Measurements from ENCODE around the gene TSEN54.

DNA sequence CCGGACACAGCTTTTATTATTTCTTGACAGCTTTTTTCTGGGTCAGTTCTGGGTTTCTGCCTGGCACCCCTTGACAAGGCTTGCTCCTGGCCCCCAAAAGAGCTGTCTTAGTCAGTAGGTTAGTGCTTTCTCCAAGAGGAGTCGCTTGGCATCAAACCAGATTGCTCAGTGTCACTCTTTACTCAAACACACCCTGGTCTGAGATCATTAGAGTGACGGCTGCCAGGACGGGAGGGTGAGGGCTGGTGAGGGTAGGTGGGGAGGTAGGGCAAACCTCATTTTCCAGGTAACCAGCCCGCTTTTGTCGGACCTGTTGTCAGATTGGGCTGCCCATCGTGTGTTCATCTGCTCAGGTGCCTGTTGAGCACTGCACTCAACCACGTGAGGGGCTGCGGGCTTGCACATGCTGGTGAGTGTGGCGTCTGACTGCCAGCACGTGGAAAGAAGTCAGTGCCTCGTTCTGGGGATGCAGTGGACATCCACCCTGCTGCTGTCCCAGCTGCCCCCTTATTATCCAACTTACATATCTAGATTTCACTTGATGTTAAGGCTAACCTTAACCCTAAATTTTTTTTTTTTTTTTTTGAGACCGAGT, 47.5 kb upstream of the TSEN54 start:
- TF ChIP-seq CTCF (conservative IDR thresholded peaks at IDR 0.05; ENCODE audit: low read depth in 2 of 2) (no peak), EZH2 (IDR thresholded peaks at IDR 0.05; ENCODE audit: low read depth, unreplicated experiment) (no peak), POLR2AphosphoS5 (IDR thresholded peaks at IDR 0.05; ENCODE audit: low read depth) (no peak)
- TF ChIP-seq, protein P1, sequence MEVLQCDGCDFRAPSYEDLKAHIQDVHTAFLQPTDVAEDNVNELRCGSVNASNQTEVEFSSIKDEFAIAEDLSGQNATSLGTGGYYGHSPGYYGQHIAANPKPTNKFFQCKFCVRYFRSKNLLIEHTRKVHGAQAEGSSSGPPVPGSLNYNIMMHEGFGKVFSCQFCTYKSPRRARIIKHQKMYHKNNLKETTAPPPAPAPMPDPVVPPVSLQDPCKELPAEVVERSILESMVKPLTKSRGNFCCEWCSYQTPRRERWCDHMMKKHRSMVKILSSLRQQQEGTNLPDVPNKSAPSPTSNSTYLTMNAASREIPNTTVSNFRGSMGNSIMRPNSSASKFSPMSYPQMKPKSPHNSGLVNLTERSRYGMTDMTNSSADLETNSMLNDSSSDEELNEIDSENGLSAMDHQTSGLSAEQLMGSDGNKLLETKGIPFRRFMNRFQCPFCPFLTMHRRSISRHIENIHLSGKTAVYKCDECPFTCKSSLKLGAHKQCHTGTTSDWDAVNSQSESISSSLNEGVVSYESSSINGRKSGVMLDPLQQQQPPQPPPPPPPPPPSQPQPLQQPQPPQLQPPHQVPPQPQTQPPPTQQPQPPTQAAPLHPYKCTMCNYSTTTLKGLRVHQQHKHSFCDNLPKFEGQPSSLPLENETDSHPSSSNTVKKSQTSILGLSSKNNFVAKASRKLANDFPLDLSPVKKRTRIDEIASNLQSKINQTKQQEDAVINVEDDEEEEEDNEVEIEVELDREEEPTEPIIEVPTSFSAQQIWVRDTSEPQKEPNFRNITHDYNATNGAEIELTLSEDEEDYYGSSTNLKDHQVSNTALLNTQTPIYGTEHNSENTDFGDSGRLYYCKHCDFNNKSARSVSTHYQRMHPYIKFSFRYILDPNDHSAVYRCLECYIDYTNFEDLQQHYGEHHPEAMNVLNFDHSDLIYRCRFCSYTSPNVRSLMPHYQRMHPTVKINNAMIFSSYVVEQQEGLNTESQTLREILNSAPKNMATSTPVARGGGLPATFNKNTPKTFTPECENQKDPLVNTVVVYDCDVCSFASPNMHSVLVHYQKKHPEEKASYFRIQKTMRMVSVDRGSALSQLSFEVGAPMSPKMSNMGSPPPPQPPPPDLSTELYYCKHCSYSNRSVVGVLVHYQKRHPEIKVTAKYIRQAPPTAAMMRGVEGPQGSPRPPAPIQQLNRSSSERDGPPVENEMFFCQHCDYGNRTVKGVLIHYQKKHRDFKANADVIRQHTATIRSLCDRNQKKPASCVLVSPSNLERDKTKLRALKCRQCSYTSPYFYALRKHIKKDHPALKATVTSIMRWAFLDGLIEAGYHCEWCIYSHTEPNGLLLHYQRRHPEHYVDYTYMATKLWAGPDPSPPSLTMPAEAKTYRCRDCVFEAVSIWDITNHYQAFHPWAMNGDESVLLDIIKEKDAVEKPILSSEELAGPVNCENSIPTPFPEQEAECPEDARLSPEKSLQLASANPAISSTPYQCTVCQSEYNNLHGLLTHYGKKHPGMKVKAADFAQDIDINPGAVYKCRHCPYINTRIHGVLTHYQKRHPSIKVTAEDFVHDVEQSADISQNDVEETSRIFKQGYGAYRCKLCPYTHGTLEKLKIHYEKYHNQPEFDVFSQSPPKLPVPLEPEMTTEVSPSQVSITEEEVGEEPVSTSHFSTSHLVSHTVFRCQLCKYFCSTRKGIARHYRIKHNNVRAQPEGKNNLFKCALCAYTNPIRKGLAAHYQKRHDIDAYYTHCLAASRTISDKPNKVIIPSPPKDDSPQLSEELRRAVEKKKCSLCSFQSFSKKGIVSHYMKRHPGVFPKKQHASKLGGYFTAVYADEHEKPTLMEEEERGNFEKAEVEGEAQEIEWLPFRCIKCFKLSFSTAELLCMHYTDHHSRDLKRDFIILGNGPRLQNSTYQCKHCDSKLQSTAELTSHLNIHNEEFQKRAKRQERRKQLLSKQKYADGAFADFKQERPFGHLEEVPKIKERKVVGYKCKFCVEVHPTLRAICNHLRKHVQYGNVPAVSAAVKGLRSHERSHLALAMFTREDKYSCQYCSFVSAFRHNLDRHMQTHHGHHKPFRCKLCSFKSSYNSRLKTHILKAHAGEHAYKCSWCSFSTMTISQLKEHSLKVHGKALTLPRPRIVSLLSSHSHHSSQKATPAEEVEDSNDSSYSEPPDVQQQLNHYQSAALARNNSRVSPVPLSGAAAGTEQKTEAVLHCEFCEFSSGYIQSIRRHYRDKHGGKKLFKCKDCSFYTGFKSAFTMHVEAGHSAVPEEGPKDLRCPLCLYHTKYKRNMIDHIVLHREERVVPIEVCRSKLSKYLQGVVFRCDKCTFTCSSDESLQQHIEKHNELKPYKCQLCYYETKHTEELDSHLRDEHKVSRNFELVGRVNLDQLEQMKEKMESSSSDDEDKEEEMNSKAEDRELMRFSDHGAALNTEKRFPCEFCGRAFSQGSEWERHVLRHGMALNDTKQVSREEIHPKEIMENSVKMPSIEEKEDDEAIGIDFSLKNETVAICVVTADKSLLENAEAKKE (CRISPR knock-in tag; IDR thresholded peaks at IDR 0.05): no peak

All from GM23338 (cell line).